Subcutaneous adipose tissue (tissue), 4 donors: ENCODE measurements around the gene IRF6. TPM values are rescaled to one million over a fixed set of nuclear protein-coding genes. Genes with fewer than 3 reads are reported as not detected.

ENCODE experiments used
- CTCF ChIP-seq: fragments of 450-650 bp; IDR thresholded peaks from one replicate; pipeline ENCODE4 v1.5.1; 2016; ENCODE audit warnings: low read depth, mild to moderate bottlenecking, control low read depth, antibody characterized with exemption, moderate library complexity
- total RNA-seq, 4 donors: library from RNA; depleted of rRNA; stranded (reverse); fragments of >200 nt; gene quantifications; one replicate each; pipeline ENCODE4 v1.1.0, GENCODE V29; 2016

Gene IRF6
- total RNA-seq, 4 donors from 2014 or later: 0.38 to 2.0 (median 1.6) TPM

- TF ChIP-seq CTCF: no peak
Observed at GRCh38 chr1:209749205-209749604, 56.7 kb downstream of the IRF6 start.

GRCh38 chr1:209748620-209749019 lies 57.3 kb downstream of the IRF6 start:
- no peak for TF ChIP-seq CTCF

GRCh38 chr1:209747580-209748262 lies 58.2 kb downstream of the IRF6 start:
- no peak for TF ChIP-seq CTCF

GRCh38 chr1:209746451-209747165 lies 59.3 kb downstream of the IRF6 start:
- no peak for TF ChIP-seq CTCF

GRCh38 chr1:209743145-209743482 lies 62.8 kb downstream of the IRF6 start:
- no peak for TF ChIP-seq CTCF

GRCh38 chr1:209742409-209743144 lies 63.4 kb downstream of the IRF6 start:
- TF ChIP-seq CTCF: no peak

- TF ChIP-seq CTCF: no peak
Observed at GRCh38 chr1:209741889-209742288, 64.1 kb downstream of the IRF6 start.
